NT2/D1 (cell line): Measurements from ENCODE around the gene ANKRD42.
"Not testable (repeated sequence)": the region's sequence is repeated elsewhere in the genome, so short reads cannot be mapped to it uniquely, and the experiment has no call there.

Source experiments
- DNase-seq: peaks from one replicate; pipeline ENCODE4 v3.0.0-alpha.2; 2011; ENCODE audit warnings: low read depth, low spot score
- H3K27me3 ChIP-seq: 2 replicates; pipeline ENCODE4 v1.6.0; 2011; ENCODE audit warnings: mild to moderate bottlenecking; ENCODE audit not compliant: insufficient read length, insufficient read depth
- H3K36me3 ChIP-seq: 2 replicates; pipeline ENCODE4 v1.6.1; 2011; ENCODE audit warnings: mild to moderate bottlenecking, low read length, mixed read lengths; ENCODE audit not compliant: insufficient read depth, insufficient read length
- H3K4me1 ChIP-seq: 2 replicates; pipeline ENCODE4 v1.5.1; 2011; ENCODE audit not compliant: insufficient read depth, insufficient read length
- H3K4me3 ChIP-seq: 2 replicates; pipeline ENCODE4 v1.5.1; 2011; ENCODE audit warnings: low read depth; ENCODE audit not compliant: insufficient read length
- H3K9ac ChIP-seq: 2 replicates; pipeline ENCODE4 v1.6.0; 2011; ENCODE audit warnings: low read depth; ENCODE audit not compliant: insufficient read length
- H3K9me3 ChIP-seq: 2 replicates; pipeline ENCODE4 v1.5.1; 2011; ENCODE audit warnings: mild to moderate bottlenecking, low read length; ENCODE audit not compliant: insufficient read depth
- SUZ12 ChIP-seq: IDR thresholded peaks from 2 replicates; pipeline ENCODE4 v1.6.1; 2011; ENCODE audit not compliant: insufficient read length, insufficient read depth; ENCODE audit errors: extremely low read depth
- YY1 ChIP-seq: IDR thresholded peaks from 2 replicates; pipeline ENCODE4 v1.6.1; 2011; ENCODE audit not compliant: insufficient read length, insufficient read depth
- ZNF274 ChIP-seq: IDR thresholded peaks from 2 replicates; pipeline ENCODE4 v1.6.1; 2011; ENCODE audit warnings: mild to moderate bottlenecking, low read depth, low read length

Gene ANKRD42

DNA sequence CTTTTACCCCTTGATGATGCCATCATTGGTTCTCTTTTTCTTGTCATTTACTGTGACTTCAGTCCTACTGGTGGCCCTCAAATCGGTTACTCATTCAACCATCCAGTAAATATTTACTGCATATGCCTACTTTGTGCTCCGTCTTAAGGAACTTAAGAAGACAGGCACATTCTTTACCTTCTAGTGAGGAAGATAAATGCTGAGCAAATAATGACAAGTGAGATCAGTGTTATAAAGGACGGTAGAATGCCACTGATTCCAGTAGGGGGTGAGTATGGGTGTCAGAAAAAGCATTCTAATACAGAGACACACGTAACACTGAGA lies 1.6 kb downstream of the ANKRD42 start:
- no peaks in the 10 kb centered on the region for H3K9me3 ChIP-seq
- peaks cover 24% of the 10 kb centered on the region for H3K36me3 ChIP-seq
- no peak for TF ChIP-seq YY1
- no peak for TF ChIP-seq SUZ12
- TF ChIP-seq ZNF274, result no peak
- no peak overlapping the region for H3K4me3 ChIP-seq
- DNase-seq, result no peak
- H3K4me1 ChIP-seq, result no peaks in the 10 kb centered on the region
- no peak overlapping the region for H3K9ac ChIP-seq
- H3K27me3 ChIP-seq, result peaks cover 18% of the 10 kb centered on the region

DNA sequence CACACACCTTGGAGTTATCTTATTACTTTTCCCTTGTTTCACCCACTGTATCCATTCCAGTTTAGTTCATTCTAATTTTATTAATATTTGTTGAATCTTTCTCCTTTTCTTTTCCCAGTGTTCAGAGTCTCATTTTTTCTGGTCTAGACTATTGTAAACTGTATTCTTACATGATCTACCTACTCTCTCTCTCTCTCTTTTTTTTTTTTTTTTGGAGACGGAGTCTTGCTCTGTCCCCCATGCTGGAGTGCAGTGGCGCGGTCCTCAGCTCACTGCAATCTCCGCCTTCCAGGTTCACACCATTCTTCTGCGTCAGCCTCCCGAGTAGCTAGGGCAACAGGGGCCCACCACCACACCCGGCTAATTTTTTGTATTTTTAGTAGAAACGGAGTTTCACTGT lies 2.1 kb downstream of the ANKRD42 start:
- no peaks in the 10 kb centered on the region for H3K4me1 ChIP-seq
- TF ChIP-seq SUZ12 (no peak), ZNF274 (no peak), YY1 (no peak)
- peaks cover 21% of the 10 kb centered on the region for H3K36me3 ChIP-seq
- DNase-seq, result no peak
- H3K4me3 ChIP-seq, result no peak overlapping the region
- H3K27me3 ChIP-seq, result peaks cover 18% of the 10 kb centered on the region
- H3K9me3 ChIP-seq, result no peaks in the 10 kb centered on the region
- H3K9ac ChIP-seq, result no peak overlapping the region

DNA sequence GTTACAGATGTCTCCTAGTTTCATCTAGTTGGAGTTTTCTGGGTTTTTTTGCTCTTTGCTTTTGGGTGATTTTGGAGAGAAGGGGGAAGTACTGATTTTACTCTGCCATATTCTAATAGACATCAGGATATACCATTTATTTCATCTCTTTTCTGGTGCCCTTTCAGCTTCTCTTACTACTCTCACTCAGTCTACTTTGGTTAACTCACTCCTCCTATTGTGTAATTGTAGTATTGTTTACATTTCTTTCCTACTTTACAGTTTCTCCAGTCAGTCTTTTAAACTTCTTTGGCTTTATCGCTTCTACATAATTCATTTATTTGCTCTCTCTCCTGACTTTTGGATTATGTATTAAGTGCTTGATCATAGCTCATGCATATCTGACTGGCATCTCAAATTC lies 6.5 kb downstream of the ANKRD42 start:
- no peak overlapping the region for H3K4me3 ChIP-seq
- no peaks in the 10 kb centered on the region for H3K36me3 ChIP-seq
- no peaks in the 10 kb centered on the region for H3K4me1 ChIP-seq
- H3K9me3 ChIP-seq, result no peaks in the 10 kb centered on the region
- no peak overlapping the region for H3K9ac ChIP-seq
- no peak for DNase-seq
- no peak for TF ChIP-seq SUZ12
- TF ChIP-seq ZNF274, result no peak
- no peak for TF ChIP-seq YY1
- peaks cover 4% of the 10 kb centered on the region for H3K27me3 ChIP-seq

DNA sequence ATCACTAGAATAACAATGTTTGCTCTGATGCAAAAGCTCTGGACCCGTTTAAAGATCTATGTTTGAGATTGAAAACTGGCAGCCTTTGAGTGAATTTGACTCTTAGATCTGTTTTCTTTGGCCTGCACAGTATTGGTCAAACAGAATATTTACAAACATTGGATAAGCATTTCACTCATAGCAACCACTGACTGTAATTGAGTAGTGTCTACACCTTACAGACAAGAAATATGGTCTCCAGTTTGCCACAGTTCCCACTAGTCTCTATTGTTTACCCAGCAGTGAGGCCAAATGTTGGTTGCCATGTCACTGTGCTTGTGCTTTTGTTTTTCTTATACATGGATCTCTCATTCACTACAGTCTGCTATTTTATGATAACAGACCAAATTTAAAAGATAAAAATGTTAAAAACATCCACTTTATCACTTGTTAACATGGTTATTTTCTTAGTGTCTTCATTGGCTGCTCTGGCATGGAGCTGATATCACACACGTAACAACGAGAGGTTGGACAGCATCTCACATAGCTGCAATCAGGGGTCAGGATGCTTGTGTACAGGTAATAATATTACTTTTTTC lies 12.2 kb downstream of the ANKRD42 start:
- H3K27me3 ChIP-seq, result no peaks in the 10 kb centered on the region
- no peaks in the 10 kb centered on the region for H3K9me3 ChIP-seq
- no peak overlapping the region for H3K4me3 ChIP-seq
- no peak for DNase-seq
- H3K9ac ChIP-seq, result no peak overlapping the region
- no peaks in the 10 kb centered on the region for H3K4me1 ChIP-seq
- H3K36me3 ChIP-seq, result peaks cover 3% of the 10 kb centered on the region
- TF ChIP-seq ZNF274, result no peak
- no peak for TF ChIP-seq YY1
- TF ChIP-seq SUZ12, result no peak

DNA sequence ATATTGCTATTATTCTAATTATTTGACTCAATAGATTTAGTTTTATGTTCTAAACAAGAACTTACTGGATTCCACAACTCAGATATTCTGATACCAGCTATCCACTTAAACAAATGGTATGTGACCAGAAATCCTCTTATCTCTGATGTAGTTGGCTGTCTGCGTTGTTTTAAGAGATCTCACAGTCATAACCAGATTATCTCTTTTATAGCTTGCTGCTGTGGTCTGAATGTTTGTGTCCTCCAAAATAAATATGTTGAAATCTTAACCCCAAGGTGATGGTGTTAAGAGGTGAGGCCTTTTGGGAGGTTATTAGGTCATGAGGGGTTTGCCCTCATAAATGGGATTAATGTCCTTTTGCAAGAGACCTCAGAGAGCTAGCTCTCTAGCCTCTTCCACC lies 12.7 kb downstream of the ANKRD42 start:
- DNase-seq, result no peak
- Histone ChIP-seq H3K36me3 (peaks cover 3% of the 10 kb centered on the region), H3K4me1 (no peaks in the 10 kb centered on the region), H3K9ac (no peak overlapping the region), H3K27me3 (no peaks in the 10 kb centered on the region), H3K4me3 (no peak overlapping the region), H3K9me3 (no peaks in the 10 kb centered on the region)
- no peak for TF ChIP-seq SUZ12
- TF ChIP-seq YY1, result no peak
- TF ChIP-seq ZNF274, result no peak

DNA sequence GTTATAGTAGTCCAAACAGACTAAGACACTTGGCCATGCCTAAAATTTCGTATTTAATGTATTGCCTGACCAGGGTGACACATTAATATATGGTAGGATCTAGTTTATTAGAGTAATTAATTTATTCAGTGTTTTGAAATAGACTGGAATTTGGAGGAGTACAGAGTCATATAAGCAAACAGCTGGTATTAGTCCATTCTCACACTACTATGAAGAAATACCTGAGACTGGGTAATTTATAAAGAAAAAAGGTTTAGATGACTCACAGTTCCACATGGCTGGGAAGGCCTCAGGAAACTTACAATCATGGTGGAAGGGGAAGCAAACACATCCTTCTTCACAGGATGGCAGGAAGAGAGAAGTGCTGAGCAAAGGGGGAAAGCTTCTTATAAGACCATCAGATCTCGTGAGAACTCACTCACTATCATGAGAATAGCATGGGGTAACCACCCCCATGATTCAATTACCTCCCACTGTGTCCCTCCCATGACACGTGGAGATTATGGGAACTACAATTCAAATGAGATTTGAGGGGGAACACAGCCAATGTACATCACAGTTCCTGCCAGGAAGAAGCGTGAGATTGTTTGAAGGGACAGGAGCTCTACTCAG lies 13.4 kb downstream of the ANKRD42 start:
- H3K9me3 ChIP-seq, H3K36me3 ChIP-seq, H3K4me1 ChIP-seq, H3K9ac ChIP-seq, H3K4me3 ChIP-seq, H3K27me3 ChIP-seq, DNase-seq: not testable (repeated sequence)

DNA sequence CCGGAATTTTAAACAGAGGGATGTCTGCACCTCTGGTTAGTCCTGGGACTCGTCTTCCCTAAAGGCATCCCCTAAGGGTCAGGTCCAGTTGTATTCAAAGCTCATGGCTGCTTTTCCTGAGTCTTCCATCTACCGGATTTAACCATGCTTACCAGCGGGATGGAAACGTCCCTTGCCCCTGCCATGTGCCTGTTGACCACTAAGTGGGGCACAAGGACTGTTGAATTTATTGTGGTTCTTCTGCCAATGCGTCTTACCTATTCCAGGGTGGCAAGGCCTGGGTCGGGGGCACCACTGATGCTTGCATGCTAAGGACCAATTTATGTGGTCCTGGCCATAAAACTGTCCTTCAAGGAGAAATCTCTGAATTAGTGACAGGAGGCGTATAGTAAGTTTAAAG lies 25.6 kb downstream of the ANKRD42 start:
- TF ChIP-seq SUZ12 (no peak), YY1 (no peak), ZNF274 (no peak)
- no peaks in the 10 kb centered on the region for H3K27me3 ChIP-seq
- no peaks in the 10 kb centered on the region for H3K36me3 ChIP-seq
- no peaks in the 10 kb centered on the region for H3K4me1 ChIP-seq
- H3K4me3 ChIP-seq, result no peak overlapping the region
- H3K9ac ChIP-seq, result no peak overlapping the region
- no peaks in the 10 kb centered on the region for H3K9me3 ChIP-seq
- peak; percentile 3 for DNase-seq
